ENCODE measurements around the gene GLCCI1.

- TF ChIP-seq CTCF (optimal IDR thresholded peaks at IDR 0.05 in 1 of 3, IDR thresholded peaks at IDR 0.05 in 1 of 3, conservative IDR thresholded peaks at IDR 0.05 in 1 of 3; ENCODE audit: extremely low read depth in 1 of 3, insufficient read depth in 2 of 3, low read length in 3 of 3) (no peak), EZH2 (IDR thresholded peaks at IDR 0.05; ENCODE audit: low read length) (no peak)
Measured at GRCh38 chr7:7956531-7957128, 12.0 kb upstream of the GLCCI1 start.

All from keratinocyte (primary cell).